ENCODE measurements around the gene CACNA1B. TPM values are rescaled to one million over a fixed set of nuclear protein-coding genes. Genes with fewer than 3 reads are reported as not detected.

Gene CACNA1B
- total and polyA plus RNA-seq, 9 of the 15 experiments (the other 6 are each of a cell fraction or from before 2014, with no cell fraction given), result 0.01 to 0.04 TPM; not detected in 7

- no peak for FAIRE-seq
- intact Hi-C loops (cut with micrococcal nuclease), result no loop called here
Observed at GRCh38 chr9:138021251-138022056, 143.9 kb downstream of the CACNA1B start.

GRCh38 chr9:138022121-138022741 lies 144.6 kb downstream of the CACNA1B start:
- Histone ChIP-seq H3K4me3 (no peak overlapping the region), H4K20me1 (replicated peaks; ENCODE audit: control insufficient read depth, insufficient read depth, low read length) (no peaks in the 10 kb centered on the region), H3K9ac (ENCODE audit: insufficient read depth in 1 of 2, low read depth in 2 of 2, low read length in 2 of 2) (no peak overlapping the region), H3K9me1 (ENCODE audit: control insufficient read depth, insufficient read depth, low read length) (no peaks in the 10 kb centered on the region), H3K79me2 (ENCODE audit: control insufficient read depth, insufficient read depth, low read length) (no peaks in the 10 kb centered on the region), H3K9me3 (replicated peaks; ENCODE audit: control insufficient read depth, insufficient read depth, low read depth, low read length) (no peaks in the 10 kb centered on the region), H3K27ac (ENCODE audit: extremely low read depth, low read depth, low read length) (no peak overlapping the region), H3K36me3 (ENCODE audit: control insufficient read depth, insufficient read depth, low read length) (no peaks in the 10 kb centered on the region), H3K4me1 (replicated peaks in 1 of 2; ENCODE audit: control insufficient read depth in 2 of 2, insufficient read depth in 2 of 2, low read length in 2 of 2) (peaks cover 0 to 21% of the 10 kb centered on the region in 2 experiments; a peak in 2 of 5 replicates), H2AFZ (ENCODE audit: low read depth, low read length) (no peak overlapping the region), H3K4me2 (ENCODE audit: insufficient read depth, low read length) (no peak overlapping the region), H3K27me3 (ENCODE audit: control insufficient read depth in 2 of 2, insufficient read depth in 2 of 2, low read length in 2 of 2) (peaks cover 7 to 41% of the 10 kb centered on the region in 2 experiments; a peak in 4 of 5 replicates)
- no peak for FAIRE-seq
- peak; percentile 83 for ATAC-seq
- 5% methylated on average over 13 of the region's 17 CpGs for WGBS (ENCODE audit: insufficient coverage, low coverage, missing lambda C conversion rate)
- BruUV-seq (replicated peaks), result no TSS peak
- intact Hi-C loops (cut with micrococcal nuclease) (no loop called here), in situ Hi-C loops (cut with MboI) (no loop called here)
- ChIA-PET POLR2A (no interaction called here), CTCF (ENCODE audit: low intra/inter-chr PET ratio) (no interaction called here)
- DNase-seq (ENCODE audit: extremely low read depth in 1 of 4, low spot score in 3 of 4), result peak in 3 of 4 experiments; percentile 28 to 41 (median 29)
- peak in 1 of 2 experiments; percentile 31; a peak in 2 of 4 replicates for TF ChIP-seq RAD21 (CRISPR knock-in tag; conservative IDR thresholded peaks at IDR 0.05 in 1 of 2, IDR thresholded peaks at IDR 0.05 in 1 of 2)
- 0 out of 2 replicates have a peak, but pooled peaks have one; percentile 6 for TF ChIP-seq SMC3 (conservative IDR thresholded peaks at IDR 0.05; ENCODE audit: insufficient read depth, low read depth, low read length)
- no peak for TF ChIP-seq STAT5B (CRISPR knock-in tag; IDR thresholded peaks at IDR 0.05)
- TF ChIP-seq POU5F1 (IDR thresholded peaks at IDR 0.05; ENCODE audit: borderline replicate concordance, low read depth, low read length, partially characterized antibody), result no peak
- TF ChIP-seq ZNF431 (CRISPR knock-in tag; IDR thresholded peaks at IDR 0.05), result no peak
- 0 out of 2 replicates have a peak, but pooled peaks have one; percentile 28 for TF ChIP-seq SPI1 (IDR thresholded peaks at IDR 0.05; ENCODE audit: borderline replicate concordance, low read depth, low read length)

More at GRCh38 chr9:138021251-138022056, 143.9 kb downstream of the CACNA1B start:
- no TSS peak for BruUV-seq (replicated peaks)
- POLR2A ChIA-PET, result no interaction called here
- peaks cover 7 to 49% of the 10 kb centered on the region in 2 experiments; a peak in 4 of 5 replicates for H3K27me3 ChIP-seq (ENCODE audit: control insufficient read depth in 2 of 2, insufficient read depth in 2 of 2, low read length in 2 of 2)
- no peak overlapping the region for H3K4me3 ChIP-seq
- H4K20me1 ChIP-seq (replicated peaks; ENCODE audit: control insufficient read depth, insufficient read depth, low read length), result no peaks in the 10 kb centered on the region
- H2AFZ ChIP-seq (ENCODE audit: low read depth, low read length), result no peak overlapping the region
- TF ChIP-seq SPI1 (IDR thresholded peaks at IDR 0.05; ENCODE audit: borderline replicate concordance, low read depth, low read length), result peak; percentile 65
- no peak for TF ChIP-seq TRIM28 (IDR thresholded peaks at IDR 0.05)
- TF ChIP-seq TGIF2 (CRISPR knock-in tag; IDR thresholded peaks at IDR 0.05), result no peak
- H3K27ac ChIP-seq (ENCODE audit: extremely low read depth, low read depth, low read length), result no peak overlapping the region
- H3K79me2 ChIP-seq (ENCODE audit: control insufficient read depth, insufficient read depth, low read length), result no peaks in the 10 kb centered on the region
- ATAC-seq, result no peak; the same call in 2 of the 3 replicates
- peaks cover 0 to 21% of the 10 kb centered on the region in 2 experiments; a peak in 2 of 5 replicates for H3K4me1 ChIP-seq (replicated peaks in 1 of 2; ENCODE audit: control insufficient read depth in 2 of 2, insufficient read depth in 2 of 2, low read length in 2 of 2)
- no peaks in the 10 kb centered on the region for H3K36me3 ChIP-seq (ENCODE audit: control insufficient read depth, insufficient read depth, low read length)
- 4% methylated on average over 15 of the region's 15 CpGs for WGBS (ENCODE audit: insufficient coverage, low coverage, missing lambda C conversion rate)
- in situ Hi-C loops (cut with MboI), result no loop called here
- H3K9me3 ChIP-seq (replicated peaks; ENCODE audit: control insufficient read depth, insufficient read depth, low read depth, low read length), result no peaks in the 10 kb centered on the region
- CTCF ChIA-PET (ENCODE audit: low intra/inter-chr PET ratio), result no interaction called here
- peak in 1 of 4 experiments; percentile 2 for DNase-seq (ENCODE audit: extremely low read depth in 1 of 4, low spot score in 3 of 4)
- no peak overlapping the region for H3K4me2 ChIP-seq (ENCODE audit: insufficient read depth, low read length)
- H3K9me1 ChIP-seq (ENCODE audit: control insufficient read depth, insufficient read depth, low read length), result no peaks in the 10 kb centered on the region
- H3K9ac ChIP-seq (ENCODE audit: insufficient read depth in 1 of 2, low read depth in 2 of 2, low read length in 2 of 2), result no peak overlapping the region
